ENCODE data around the gene S1PR2. TPM values are rescaled to one million over a fixed set of nuclear protein-coding genes. Genes with fewer than 3 reads are reported as not detected.
A peak's percentile ranks its signal among the peaks of the same experiment; 100 is the strongest.

Gene S1PR2
- total and polyA plus RNA-seq, 9 of the 15 experiments (the other 6 are each of a cell fraction or from before 2014, with no cell fraction given): 1.5 to 3.9 (median 2.0) TPM

DNA sequence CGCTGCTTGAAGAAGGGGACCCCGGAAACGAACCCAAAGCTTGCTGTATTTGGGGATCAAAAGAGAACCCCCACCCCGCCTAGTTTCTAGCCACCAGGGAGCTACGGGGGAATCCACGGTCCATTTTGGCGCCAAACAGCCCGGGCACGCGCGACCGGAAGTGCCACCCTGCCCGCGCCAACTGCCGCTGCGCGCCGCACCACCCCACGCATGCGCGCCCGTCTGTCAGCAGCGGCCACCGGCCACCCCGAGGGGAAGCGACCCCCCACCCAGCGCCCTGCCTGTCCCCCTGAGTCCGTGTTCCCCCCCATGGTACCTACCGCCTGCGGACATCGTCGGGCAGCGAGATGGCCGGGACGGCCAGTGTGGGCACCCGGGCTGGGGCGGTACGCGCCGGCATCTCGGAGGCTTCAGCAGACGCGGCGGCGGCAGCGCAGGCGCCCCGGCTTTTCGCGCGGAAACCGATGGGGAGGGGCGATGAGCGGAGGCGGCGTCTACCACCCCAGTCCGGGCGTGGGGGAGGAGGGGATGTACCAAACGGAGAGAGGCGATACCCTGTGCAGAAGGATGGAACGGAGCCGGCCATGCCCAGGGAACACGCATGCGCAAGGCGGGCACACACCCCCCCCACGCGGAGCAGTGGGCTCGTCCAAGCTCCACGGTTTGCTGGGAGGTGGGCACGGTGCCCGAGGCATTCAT lies 36.5 kb downstream of the S1PR2 start, which contains the start of gene DNMT1 (continued):
- TF ChIP-seq ZFX (CRISPR knock-in tag; IDR thresholded peaks at IDR 0.05) (0 out of 2 replicates have a peak, but pooled peaks have one; percentile 3), ZFP36 (IDR thresholded peaks at IDR 0.05; ENCODE audit: low read depth, low read length, partially characterized antibody) (no peak), BRCA1 (IDR thresholded peaks at IDR 0.05) (no peak), BRCA1 (CRISPR knock-in tag; IDR thresholded peaks at IDR 0.05) (no peak), ZNF668 (CRISPR knock-in tag; IDR thresholded peaks at IDR 0.05) (no peak), GABPA (tag; conservative IDR thresholded peaks at IDR 0.05; ENCODE audit: low read depth) (peak; percentile 92), RBFOX2 (IDR thresholded peaks at IDR 0.05; ENCODE audit: low read depth, low read length) (peak; percentile 99), ETV1 (tag; conservative IDR thresholded peaks at IDR 0.05; ENCODE audit: low read depth) (peak; percentile 81), SRSF7 (optimal IDR thresholded peaks at IDR 0.05; ENCODE audit: low read depth, low read length) (no peak), ZNF75A (CRISPR knock-in tag; IDR thresholded peaks at IDR 0.05) (no peak), NR2F6 (CRISPR knock-in tag; IDR thresholded peaks at IDR 0.05) (no peak), ELF4 (CRISPR knock-in tag; IDR thresholded peaks at IDR 0.05) (0 out of 2 replicates have a peak, but pooled peaks have one; percentile 25), ZNF79 (CRISPR knock-in tag; IDR thresholded peaks at IDR 0.05; ENCODE audit: low read depth) (no peak), RB1 (IDR thresholded peaks at IDR 0.05; ENCODE audit: low read depth) (peak; percentile 86), LCOR (CRISPR knock-in tag; IDR thresholded peaks at IDR 0.05) (peak; percentile 62; the same call in 1 of the 2 replicates), MCM2 (IDR thresholded peaks at IDR 0.05; ENCODE audit: low read depth) (no peak), POLR3A (IDR thresholded peaks at IDR 0.05; ENCODE audit: borderline replicate concordance, extremely low read depth, insufficient read depth, insufficient read length) (no peak), MYBL2 (IDR thresholded peaks at IDR 0.05; ENCODE audit: low read depth) (no peak), MYBL2 (CRISPR knock-in tag; IDR thresholded peaks at IDR 0.05; ENCODE audit: borderline replicate concordance) (no peak), CHCHD3 (CRISPR knock-in tag; IDR thresholded peaks at IDR 0.05) (no peak)
- TF ChIP-seq, protein P1, sequence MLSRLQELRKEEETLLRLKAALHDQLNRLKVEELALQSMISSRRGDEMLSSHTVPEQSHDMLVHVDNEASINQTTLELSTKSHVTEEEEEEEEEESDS (CRISPR knock-in tag; IDR thresholded peaks at IDR 0.05): no peak
- TF ChIP-seq, protein P2, sequence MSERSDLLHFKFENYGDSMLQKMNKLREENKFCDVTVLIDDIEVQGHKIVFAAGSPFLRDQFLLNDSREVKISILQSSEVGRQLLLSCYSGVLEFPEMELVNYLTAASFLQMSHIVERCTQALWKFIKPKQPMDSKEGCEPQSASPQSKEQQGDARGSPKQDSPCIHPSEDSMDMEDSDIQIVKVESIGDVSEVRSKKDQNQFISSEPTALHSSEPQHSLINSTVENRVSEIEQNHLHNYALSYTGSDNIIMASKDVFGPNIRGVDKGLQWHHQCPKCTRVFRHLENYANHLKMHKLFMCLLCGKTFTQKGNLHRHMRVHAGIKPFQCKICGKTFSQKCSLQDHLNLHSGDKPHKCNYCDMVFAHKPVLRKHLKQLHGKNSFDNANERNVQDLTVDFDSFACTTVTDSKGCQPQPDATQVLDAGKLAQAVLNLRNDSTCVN (CRISPR knock-in tag; IDR thresholded peaks at IDR 0.05): no peak
- TF ChIP-seq, protein P3, sequence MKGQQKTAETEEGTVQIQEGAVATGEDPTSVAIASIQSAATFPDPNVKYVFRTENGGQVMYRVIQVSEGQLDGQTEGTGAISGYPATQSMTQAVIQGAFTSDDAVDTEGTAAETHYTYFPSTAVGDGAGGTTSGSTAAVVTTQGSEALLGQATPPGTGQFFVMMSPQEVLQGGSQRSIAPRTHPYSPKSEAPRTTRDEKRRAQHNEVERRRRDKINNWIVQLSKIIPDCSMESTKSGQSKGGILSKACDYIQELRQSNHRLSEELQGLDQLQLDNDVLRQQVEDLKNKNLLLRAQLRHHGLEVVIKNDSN (CRISPR knock-in tag; IDR thresholded peaks at IDR 0.05): no peak
- TF ChIP-seq, protein P4, sequence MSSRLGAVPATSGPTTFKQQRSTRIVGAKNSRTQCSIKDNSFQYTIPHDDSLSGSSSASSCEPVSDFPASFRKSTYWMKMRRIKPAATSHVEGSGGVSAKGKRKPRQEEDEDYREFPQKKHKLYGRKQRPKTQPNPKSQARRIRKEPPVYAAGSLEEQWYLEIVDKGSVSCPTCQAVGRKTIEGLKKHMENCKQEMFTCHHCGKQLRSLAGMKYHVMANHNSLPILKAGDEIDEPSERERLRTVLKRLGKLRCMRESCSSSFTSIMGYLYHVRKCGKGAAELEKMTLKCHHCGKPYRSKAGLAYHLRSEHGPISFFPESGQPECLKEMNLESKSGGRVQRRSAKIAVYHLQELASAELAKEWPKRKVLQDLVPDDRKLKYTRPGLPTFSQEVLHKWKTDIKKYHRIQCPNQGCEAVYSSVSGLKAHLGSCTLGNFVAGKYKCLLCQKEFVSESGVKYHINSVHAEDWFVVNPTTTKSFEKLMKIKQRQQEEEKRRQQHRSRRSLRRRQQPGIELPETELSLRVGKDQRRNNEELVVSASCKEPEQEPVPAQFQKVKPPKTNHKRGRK (tag; IDR thresholded peaks at IDR 0.05): no peak
- TF ChIP-seq, protein P5, sequence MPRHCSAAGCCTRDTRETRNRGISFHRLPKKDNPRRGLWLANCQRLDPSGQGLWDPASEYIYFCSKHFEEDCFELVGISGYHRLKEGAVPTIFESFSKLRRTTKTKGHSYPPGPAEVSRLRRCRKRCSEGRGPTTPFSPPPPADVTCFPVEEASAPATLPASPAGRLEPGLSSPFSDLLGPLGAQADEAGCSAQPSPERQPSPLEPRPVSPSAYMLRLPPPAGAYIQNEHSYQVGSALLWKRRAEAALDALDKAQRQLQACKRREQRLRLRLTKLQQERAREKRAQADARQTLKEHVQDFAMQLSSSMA (CRISPR knock-in tag; IDR thresholded peaks at IDR 0.05): no peak

Data from K562 (cell line).